GM15510 (cell line): Measurements from ENCODE around the gene SIK3.

Experiments used
- POLR2A ChIP-seq: IDR thresholded peaks from 3 replicates; pipeline ENCODE4 v1.6.1; 2011; ENCODE audit warnings: borderline replicate concordance; ENCODE audit not compliant: insufficient read length; ENCODE audit errors: extremely low read depth

Gene SIK3

GRCh38 chr11:116893437-116893836 is 204.8 kb downstream of the SIK3 start:
- TF ChIP-seq POLR2A: no peak

DNA sequence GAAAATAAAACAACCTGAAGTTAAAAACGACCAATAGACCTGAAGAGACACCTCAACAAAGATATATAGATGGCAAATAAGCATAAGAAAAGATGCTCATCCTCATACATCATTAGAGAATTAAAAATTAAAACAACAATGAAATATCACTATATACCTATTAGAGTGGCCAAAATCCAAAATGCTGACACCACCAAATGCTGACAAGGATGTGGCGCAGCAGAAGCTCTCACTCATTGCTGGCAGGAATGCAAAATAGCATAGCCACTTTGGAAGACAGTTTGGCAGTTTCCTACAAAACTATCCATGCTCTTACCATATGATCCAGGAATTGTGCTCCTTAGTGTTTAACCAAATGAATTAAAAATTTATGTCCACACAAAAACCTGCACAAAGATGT is 205.9 kb downstream of the SIK3 start:
- TF ChIP-seq POLR2A: no peak

DNA sequence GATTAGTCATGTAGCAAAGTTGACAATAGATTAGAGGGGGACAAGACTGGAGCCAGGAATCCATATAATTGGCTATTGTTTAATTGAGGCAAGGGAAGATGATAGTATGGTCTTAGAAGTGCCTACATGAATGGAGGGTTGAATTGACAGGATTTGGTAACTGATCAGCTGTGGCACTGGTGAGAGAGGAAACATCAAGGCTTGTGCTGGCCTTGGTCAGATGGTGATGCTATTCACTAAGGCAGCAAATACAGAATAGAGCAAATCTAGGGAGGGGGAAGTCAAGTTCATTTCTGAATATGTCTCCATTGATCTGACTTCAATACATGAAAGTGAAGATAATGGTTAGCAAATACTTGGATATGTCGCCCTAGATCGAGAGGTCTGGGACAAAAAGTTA is 206.5 kb downstream of the SIK3 start:
- no peak for TF ChIP-seq POLR2A

GRCh38 chr11:116890607-116891006 is 207.6 kb downstream of the SIK3 start:
- TF ChIP-seq POLR2A: no peak

DNA sequence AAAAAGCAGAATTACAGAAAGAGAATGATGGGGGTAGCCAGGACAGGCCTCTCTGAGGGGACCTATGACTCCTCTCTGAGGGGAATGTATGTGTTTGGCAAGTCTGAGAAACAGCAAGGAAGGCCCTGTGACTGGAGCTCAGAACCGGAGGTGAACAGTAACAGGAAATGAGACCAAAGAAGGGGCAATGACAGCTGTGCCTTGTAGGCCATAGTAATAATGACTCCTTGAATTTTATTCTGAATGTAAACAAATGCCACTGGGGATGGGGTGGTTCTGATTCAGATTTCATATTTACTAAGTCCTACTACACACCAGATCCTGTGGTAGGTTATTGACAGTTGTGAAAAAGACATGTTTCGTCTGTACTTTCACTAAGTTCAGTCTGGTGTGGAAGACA is 208.0 kb downstream of the SIK3 start:
- no peak for TF ChIP-seq POLR2A

- no peak for TF ChIP-seq POLR2A
These were observed 209.2 kb downstream of the SIK3 start for GRCh38 chr11:116888884-116889549.

- TF ChIP-seq POLR2A: no peak
These were observed 210.2 kb downstream of the SIK3 start for GRCh38 chr11:116888024-116888423.

- no peak for TF ChIP-seq POLR2A
These were observed 212.1 kb downstream of the SIK3 start for GRCh38 chr11:116885951-116886655.

DNA sequence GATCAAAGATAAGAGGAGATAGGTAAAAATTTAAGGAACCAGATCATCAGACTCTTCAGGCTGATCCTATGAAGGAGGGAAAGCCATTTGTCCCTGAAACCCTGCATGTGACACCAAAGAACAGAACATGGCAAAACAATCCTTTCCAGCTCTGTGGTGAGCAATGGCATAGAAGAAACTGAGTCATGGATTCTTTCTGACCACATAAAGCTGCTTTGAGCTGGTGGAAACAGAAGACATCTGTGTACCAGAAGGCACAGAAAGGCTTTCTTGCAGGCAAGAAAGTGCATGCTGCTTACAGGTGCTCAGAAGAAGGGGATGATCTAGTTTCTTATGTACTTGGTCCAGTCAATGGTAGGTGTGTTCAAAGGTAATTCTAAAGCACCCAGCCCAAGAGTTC is 215.8 kb downstream of the SIK3 start:
- TF ChIP-seq POLR2A: no peak

- no peak for TF ChIP-seq POLR2A
These were observed 217.1 kb downstream of the SIK3 start for GRCh38 chr11:116881143-116881542.

DNA sequence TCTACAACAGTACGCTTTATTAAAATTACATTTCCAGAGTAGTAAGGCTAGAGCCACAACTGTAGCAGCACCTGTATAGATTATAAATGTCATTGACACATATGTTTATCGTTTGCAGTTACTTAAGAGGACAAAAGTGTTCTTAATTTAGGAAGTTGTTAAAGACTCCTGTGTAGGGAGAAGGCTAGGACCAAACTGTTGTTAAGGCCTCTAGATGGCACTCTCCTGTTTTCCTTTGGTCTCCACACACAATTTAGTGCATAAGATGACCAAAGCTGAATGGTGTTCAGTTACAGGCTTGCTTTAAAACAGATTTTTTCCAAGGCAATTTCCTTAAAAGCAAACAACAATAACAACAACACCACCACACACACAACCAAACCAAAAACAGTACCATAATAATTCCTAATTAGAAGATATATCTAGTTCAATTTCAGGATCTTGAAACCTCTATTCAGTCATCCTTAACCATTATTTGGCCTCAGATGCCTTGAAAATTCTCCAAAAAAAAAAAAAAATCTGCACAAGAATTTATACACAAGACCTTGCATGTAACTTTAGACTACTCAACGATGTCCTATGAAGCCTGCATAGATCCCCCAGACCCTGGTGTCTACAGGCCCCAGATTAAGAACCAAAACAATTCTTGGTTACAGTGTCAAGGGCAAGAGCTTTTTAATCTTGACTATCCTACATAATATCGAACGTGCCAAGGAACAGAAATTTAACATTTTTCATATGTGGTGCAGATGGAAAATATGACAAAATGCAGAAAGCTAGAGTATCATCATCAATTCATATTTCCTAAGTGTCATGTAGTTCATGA is 218.2 kb downstream of the SIK3 start:
- no peak for TF ChIP-seq POLR2A

DNA sequence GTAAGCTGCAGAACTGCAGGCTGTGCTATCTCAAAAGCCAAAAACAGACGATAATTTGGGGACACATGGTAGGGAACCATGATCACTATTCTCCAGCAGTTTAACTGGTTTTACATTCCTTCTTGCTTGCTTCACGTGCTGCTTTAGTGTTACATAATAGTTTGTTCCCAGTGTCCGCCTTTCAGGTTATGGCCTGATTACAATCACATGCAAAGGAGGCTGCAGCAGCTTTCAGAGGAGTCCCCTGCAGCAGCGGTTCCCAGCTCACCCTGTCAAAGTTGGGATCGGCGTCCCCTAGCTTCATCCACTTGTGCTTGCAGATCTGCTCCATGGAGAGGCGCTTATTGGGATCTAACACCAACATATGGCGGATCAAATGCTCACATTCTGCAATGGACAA is 221.6 kb downstream of the SIK3 start:
- no peak for TF ChIP-seq POLR2A

DNA sequence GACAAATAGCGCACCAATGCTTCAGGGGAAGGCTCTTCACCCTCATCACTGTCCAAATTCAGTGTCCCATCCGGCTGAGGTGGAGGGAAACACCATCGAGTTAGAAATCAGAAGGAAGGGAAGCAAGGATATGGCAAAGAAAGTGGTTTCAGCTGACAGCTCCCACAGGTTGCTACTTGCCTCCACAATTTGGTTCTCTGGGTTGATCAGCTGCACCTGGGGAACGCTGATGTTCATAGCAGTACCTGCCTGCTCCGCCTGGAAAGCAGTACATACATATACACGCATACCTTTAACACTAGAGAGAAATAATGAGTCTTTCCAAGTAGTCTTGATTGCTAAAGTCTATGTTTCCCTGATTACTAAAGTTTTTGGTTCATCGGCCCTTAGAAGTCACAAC is 223.0 kb downstream of the SIK3 start:
- no peak for TF ChIP-seq POLR2A

- no peak for TF ChIP-seq POLR2A
These were observed 224.0 kb downstream of the SIK3 start for GRCh38 chr11:116874251-116874650.

- no peak for TF ChIP-seq POLR2A
These were observed 224.8 kb downstream of the SIK3 start for GRCh38 chr11:116873381-116873780.
